ENCODE data around the gene CDK11A.
"Not testable (repeated sequence)": the region's sequence is repeated elsewhere in the genome, so short reads cannot be mapped to it uniquely, and the experiment has no call there.

The CDK11A gene

DNA sequence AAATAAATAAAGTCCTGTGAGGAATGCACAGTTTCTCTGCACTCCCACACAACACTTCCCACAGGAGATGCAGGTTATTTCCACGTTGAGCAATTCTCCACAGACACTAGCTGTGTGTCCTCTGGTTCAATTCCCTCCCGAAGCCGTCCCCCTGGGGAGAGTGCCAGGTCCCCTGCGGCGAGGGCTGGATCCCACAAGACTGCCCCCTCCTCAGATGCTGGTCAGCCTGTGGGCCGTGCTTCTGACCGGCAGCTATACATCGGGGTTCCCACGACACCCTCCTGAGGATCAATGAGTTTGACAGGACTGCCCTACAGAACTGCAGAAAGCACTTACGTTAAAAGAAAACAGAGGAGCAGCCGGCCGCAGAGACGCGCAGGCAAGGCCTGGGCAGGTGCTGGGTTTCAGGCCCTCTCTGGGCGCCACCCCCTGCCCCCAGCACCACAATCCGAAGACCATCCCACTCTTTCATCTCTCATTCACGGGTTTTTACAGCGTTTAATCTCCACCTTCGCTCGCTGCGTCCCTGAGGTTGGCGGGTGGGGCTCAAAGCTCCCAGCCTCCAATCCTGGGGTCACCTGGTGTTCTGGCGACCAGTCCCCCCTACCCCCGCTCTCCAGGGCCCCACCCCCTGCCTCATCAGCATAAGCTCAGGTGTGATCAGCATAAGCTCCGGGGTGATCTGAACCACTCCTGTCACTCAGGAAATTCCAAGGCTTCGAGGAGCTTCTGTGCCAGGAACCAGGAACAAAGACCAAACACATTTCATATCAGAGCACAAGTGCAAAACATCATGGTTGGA lies 40.9 kb downstream of the CDK11A start:
- no peak for DNase-seq

DNA sequence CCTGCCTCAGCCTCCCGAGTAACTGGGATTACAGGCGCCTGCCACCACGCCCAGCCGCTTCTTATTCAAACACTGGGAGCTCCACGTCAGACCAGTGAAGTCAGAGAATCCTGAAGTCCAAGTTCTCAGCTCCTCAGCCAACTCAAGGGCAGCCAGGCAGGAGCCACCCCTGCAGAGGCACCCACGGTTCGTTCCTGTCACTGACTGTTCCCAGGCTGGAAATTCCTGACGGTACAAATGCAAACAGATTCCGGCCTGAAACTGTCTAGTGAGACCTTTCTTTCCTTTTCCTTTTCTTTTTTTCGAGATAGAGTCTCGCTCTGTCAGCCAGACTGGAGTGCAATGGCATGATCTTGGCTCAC lies 43.3 kb downstream of the CDK11A start:
- no peak for DNase-seq

DNA sequence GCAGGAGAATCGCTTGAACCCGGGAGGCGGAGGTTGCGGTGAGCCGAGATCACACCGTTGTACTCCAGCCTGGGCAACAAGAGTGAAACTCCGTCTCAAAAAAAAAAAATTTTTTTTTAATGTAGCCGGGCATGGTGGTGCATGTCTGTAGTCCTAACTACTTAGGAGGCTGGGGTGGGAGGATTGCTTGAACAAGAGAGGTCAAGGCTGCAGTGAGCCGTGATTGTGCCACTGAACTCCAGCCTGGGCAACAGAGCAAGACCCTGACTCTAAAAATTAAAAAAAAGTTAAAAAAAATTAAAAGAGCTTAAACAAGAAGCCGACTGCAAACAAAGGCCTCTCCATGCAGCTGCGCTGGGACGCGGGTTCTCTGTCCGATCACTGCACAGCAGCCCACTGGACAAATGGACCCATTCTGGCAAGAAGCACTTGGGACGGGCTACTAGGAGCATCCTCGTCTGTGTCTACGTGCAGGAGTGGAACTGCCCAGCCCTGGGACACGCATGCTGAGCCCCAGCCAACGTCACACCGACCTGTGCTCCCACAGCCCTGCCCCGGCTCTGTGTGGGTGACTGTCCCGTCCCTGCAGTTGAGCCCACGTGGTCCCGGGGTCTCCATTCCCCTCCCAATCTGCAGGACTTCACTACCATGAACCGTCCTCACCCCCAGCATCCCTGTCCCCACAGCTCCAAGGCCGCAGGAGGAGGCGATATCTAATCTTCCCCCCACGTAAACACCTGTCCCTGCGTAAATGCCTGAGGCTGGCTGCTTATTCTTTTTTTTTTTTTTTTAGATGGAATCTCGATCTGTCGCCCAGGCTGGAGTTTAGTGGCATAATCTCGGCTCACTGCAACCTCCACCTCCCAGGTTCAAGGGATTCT lies 43.9 kb downstream of the CDK11A start:
- DNase-seq, result no peak

DNA sequence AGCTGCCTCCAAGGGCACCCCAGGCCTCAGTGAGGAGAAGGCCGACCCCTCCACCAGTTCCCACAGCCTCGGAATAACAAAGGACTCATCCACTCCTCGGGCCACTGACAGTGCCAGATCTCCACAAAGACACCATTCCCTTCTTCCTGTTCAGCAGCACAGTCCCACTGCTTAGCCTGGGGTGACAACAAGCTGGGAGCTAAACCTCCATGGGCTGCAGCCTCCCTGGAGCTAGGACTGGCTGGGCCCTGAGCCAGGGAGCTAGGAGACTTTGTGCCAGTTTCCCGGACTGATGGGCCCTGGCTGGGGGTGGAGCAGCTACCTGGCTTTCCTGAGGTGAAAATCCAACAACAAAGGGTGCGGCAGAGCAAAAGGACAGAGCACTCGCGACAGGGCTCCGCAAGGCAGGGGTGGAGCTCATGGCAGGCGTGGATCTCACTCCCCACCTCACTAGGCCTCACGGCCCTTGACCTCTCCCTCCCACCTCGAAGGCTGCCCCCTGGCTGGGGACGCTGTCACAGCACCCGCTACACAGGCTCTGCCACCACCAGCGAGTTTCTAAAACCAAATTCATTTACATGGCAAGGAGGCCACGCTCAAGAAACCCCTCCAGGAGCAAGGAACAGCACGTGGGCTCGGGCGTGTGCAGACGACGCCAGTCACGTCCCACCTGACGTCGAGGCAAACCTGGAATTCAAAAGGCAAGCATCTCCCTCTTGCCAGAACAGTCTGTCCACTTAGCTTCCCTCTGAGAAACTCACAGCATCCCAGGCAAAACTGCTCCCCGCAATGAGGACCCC lies 45.4 kb downstream of the CDK11A start:
- DNase-seq, result no peak

DNA sequence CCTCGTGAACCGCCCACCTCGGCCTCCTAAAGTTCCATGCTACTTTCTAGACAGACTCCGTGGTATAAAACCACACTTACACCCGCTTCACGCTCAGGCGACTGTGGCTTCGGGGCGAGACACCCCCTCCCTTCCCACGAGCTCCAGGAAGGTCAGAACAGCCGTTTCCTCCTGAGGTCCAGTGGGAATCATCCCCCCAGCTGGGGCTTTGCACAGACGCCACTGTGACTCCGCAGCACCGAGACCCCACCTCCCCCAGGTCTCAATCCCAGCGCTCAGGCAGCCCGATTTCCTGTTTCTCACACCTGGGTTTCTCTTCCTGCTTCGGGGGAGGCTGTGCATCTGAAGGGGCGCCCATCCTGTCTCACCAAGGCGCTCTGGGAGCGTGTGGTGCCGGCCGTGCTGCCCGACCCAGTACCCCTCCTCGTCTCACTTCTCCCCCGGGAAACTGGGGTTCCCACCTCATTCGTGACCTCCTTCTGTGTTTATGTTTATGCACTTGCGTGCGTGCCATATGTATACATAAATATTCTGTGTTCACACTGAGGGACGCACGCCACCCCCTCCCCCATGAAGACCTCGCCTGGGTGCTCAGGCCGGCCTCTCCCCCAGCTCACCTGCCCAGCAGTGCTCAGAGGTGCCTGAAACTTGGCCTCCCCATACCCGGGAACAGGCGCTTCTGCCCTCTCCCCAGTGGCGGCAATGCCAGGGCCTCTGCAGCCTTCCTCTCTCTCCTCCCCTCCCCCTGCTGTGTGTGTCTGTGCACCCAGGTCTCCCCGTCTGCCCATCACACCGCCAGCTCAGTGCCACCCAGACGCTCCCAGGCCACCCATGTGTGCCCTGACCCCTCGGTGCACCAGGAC lies 46.2 kb downstream of the CDK11A start:
- DNase-seq, result peak in 2 of 4 experiments; percentile 32 to 37

DNA sequence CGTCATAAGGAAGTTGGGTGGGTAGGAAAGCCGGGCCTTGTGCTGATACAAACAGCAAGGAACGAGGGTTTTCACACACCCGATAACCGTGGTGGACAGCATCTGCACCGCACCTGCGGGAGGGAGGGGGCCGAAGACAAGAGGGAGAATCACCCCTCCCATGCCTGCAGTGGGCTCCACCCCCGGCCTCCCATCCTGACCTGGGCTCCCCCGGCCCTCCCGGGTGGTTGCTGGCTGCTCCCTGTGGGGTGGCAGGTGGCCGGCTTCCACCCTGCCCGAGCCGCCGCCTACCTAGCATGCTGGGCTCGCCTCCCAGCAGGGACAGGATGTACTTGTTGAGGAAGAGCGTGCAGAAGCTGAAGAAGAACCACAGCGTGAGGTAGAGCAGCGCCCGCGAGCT lies 48.1 kb downstream of the CDK11A start:
- not testable (repeated sequence) for DNase-seq

DNA sequence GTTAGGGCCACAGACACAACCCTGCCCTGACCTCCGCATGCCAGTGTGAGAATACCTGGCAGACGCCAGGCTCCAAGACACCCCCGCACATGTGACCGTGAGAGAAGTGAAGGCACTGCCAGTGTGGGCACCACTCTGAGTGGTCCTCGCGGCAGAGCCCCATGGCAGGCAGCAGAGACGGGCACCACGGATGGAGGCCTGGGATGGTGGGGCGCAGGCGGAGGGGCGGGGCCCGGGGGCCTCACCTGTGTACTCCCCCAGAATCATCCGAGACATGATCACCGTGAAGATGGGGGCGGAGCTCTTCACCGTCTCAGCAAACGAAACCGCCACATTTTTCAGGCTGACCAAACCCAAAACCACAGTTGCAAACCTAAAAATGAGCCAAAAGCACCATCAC lies 48.9 kb downstream of the CDK11A start:
- not testable (repeated sequence) for DNase-seq

DNA sequence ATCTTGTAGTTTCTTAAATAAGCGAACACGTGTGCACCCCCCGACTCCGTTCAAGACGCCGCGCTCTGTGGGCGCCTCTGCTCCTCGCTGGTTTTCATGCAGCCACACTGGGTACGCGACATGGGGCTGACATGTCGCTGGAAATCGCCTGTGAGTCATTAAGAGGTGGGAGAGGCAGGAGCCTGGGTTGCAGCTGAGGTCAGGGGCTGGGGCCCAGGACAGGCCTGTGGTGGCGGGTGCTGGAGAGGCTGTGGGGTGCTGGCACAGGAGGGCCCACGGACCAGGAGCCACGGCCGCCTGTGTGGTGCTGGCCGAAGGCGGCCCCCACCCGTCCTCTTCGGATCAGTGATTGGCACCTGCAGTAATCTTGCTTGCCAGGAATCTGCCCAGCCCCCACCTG lies 49.4 kb downstream of the CDK11A start:
- not testable (repeated sequence) for DNase-seq

DNA sequence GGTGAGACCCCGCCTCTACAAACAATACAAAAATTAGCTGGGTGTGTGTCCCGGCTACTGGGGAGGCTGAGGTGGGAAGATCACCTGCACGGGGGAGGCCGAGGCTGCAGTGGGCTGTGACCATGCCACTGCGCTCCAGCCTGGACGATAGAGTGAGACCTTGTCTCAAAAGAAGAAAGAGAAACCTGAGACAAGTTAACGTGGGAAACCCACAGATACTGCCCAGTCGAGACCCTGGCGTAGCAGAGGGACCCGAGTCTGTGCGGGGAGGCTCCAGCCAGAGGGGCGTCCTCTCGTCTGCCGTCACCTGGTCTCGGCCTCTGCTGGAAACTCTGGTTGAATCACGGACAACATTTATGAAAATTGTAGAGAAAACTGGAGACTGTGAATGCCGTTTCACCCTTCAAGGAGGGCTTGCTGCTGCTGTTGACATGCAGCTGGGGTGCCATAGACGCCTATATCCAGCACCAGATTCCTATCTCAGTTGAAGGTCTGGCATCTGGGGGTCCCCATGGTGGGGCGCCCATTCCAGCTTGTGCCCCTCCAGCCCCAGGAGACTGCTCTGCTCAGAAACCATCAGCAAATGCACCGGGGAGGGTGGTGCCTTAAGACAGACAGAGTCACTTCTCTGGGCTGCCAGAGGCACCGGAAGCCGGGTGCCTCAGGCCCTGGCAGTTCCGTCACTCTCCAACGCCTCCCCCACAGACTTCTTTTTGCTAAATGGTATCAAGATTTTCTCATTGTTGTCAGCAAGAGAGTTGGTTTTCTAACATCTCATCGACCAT lies 51.8 kb downstream of the CDK11A start:
- DNase-seq, result no peak

DNA sequence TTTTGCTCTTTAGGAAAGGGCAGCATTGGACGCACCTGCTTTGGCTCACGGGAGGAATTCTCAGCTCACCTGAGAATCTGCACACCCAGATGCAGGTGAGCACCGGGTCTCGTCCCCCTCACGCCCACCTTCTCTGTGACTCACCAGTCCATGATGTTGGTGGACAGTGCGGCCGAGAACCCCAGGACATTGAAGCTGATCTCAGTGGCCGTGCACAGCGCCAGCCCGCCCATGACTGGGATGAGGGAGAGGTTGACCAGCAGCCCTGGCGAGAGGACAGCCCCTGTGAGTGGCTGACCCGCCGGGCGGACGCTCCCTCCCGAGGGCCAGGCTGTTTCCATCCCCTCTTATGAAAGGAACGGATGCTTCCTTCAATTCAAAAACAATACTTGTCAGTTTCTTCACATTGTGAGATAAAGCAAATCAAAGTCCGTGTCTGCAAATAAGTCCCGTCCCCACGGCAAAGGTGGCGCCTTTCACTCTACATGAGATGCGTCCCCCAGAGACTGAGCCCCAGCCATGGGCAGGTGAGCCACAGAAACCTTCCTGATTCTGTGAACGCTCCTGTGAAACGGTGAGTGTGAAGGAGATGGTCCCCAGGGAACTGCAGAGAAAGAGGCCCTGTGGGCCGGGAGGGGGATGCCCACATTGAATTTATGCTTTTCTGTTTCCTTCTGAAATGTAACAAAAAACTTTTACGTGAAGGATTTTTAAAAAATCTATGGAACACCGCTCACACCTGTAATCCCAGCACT lies 52.6 kb downstream of the CDK11A start:
- DNase-seq, result no peak

DNA sequence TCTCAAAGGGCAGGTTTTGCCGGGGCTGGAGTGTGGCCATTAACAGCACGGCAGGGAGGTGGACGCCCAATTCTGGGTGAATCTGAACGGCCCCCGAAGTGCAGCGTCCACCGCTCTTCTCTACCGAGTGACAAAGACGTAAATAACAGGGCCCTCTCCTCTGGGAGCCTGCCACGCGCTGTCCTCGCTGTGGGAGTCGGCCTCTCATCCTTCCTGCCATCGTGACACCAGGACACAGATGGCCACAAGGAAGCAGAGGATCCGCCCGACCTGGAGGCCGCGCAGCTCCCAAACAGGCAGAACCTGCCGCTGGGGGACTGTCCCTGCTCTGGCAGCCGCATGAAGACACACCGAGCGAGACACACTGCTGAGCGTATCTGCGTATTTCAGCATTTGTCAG lies 53.3 kb downstream of the CDK11A start:
- no peak for DNase-seq

DNA sequence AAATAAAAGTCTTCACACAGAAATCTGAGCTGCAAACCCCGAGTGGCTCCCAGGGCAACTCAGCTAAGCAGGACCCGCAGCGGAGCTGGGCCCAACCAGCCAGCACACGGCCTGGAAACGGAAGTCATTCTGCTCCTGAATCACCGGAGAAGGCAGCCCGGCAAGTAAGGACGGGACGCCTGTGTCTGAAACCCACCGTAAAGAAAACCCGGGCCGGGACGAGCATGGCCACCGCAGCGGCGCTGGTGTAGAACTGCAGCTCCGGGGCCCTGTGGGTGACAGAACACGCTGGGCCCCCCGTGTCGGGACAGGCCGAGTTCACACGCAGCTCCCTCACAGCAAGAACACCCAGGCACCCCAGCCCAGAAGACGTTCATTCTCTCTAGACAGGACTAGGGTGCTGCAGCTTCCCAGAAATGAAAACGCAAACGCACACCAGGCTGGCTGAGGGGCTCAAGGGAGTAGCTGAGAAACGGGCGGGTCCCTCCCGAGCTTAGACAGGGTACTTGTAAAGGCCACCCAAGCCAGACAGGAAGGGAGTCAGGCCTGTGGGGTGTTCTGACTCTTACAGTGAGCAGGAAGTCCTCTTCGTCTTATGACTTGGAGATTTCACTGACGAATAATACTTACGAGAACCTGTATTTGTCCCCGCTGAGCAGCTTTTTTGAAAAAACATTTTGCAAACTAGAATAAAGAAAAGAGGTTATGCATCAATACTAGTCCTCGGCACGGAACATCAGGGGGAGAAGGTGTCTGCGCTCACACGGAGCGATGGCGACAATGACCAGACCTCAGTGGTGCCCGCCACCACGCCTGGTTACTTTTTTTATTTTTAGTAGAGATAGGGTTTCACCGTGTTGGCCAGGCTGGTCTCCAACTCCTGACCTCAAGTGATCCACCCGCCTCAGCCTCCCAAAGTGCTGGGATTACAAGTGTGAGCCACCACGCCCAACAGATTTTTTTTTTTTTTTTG lies 54.4 kb downstream of the CDK11A start:
- no peak for DNase-seq

DNA sequence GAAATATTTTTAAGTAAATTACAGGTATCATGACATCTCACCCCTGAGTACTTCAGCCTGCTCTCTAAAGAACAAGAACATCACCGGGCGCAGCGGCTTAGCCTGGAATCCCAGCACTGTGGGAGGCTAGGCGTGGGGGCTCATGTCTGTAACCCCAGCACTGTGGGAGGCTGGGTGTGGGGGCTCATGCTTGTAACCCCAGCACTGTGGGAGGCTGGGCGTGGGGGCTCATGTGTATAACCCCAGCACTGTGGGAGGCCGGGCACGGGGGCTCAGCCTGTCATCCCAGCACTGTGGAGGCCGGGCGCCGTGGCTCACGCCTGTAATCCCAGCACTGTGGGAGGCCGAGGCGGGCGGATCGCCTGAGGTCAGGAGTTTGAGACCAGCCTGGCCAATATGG lies 57.6 kb downstream of the CDK11A start:
- no peak for DNase-seq

DNA sequence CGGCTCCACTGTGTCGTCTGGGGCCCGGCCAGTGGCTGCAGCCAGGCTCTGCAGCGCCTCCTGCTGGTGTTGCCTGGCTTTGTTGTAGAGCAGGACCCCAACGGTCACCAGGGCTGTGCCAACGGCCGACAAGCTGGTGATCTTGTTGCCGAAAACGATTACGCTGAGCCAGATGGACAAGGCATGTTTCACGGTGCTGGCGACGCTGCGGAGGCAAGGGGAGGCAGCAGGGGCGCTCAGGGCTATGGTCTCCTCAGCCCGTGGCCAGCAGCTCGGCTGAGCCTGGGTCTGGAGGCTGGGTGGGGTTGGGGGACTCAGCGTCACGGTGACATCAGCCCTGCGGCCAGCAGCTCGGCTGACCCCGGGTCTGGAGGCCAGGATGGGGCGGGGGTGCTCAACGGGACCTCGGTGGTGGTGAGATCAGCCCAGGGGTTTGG lies 58.3 kb downstream of the CDK11A start:
- peak in 1 of 4 experiments; percentile 12 for DNase-seq

DNA sequence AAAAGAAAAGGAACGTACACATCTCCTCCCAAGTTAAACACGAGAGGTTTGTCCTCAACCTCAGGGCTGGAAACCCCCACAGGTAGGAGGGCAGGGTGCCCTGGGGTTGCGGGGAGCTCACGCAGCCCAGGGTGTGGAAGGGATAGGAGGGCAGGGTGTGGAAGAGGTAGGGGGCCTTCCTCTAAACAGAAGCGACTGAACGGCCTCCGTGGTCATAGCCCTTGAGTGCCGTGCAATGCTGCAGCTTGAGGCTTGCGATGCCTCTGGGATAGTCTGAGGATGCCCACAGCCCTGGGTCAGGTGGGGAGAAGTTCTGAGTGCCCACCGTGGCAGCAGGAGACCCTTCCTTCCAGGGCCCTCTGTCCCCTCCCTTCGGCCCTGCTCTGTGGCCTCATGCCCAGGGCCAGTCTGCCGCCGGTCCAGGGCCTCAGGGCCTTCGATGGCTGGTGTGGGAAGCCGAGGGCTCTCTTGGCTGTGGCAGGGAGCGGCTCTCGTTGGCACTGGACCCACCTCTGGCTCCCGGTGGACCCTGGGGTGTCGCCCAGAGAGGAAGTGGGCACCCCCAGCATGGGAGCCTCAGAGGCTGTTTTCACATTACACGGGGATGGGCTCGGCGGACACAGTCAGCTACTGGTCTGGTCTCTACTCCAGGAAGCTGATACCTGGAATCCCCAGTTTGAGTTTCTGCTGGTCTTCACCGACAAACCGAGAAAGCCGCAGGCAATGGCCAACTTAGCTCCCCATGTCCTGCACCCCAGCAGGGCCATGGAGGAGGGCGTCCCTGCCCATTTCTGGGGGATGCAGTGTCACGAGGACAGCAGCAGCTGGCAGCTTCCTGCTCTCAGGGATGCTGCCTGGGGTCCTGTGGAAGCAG lies 59.0 kb downstream of the CDK11A start:
- no peak for DNase-seq

DNA sequence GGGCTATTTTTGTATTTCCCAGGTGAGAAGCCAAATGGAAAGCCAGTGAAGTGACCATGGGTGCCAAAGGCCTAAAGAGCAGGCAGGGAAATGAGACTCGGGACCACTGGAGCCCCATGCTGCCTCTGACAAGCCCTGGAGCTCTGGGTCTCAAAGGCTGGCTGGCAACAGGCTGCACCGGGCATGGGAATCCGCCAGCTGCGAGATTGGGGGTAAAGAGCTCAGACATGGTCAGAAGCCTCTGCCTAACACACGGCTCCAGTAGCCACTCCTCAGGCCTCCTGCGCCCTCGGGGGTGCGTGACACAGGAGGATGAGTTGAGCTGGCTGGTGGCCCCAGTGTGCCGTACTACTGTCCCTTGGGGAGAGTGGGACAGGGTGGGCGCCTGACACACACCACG lies 59.8 kb downstream of the CDK11A start:
- DNase-seq, result not testable (repeated sequence)

DNA sequence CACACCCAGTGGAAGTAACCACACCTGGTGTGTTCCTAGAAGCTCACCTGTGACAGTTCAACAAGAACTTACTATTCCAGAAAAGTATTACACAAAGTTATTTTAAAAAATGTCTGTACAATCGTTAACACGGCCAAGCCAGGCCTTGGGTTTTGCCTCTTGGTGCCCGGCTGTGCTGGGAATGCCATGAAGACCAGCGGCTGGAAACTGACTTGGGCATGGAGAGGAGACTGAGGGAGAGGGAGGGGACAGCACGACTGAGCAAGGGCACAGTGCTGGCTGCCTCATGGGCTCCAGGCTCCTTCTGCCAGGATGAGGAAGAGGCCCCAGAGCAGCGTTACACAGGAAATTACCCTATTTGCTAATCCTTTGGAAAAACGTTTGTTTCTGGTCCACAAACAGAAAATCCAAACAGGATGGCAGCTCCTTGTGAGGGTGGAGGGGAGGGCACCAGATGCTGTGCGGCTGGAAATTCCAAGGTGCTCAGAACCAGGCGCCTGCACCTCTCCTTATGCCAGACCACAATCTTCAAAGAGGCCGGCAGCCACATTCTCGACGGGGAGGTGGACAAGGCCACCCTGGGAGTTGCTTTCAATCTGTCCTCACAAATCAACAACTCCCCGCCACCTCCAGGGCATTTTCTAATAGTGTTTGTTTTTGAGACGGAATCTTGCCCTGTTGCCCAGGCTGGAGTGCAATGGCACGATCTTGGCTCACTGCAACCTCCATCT lies 61.2 kb downstream of the CDK11A start:
- not testable (repeated sequence) for DNase-seq

DNA sequence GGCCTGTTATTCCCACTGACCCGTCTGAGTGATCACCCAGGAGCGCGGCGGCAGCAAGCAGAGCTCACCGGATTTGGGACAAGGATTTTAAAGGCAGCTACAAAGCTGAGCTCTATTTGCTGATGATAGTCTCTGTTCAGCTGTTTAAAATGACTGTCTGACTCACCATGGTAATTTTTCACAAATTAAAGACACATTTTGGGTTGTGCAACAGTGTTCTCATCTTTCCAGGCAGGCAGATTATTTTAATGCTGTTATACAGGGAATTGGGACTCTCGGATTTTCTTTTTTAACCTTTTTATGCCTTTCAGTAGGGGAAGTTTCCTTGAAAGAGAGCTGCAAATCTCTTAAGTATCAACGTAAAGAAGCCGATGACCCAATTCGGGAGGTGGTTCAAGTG lies 61.8 kb downstream of the CDK11A start:
- DNase-seq, result not testable (repeated sequence)

Data from activated naive CD4-positive, alpha-beta T cell (primary cell).